ENCODE measurements around the gene GRM4.

GRM4 gene

GRCh38 chr6:34025112-34025807 lies 120.6 kb downstream of the GRM4 start:
- H3K4me1 ChIP-seq (ENCODE audit: insufficient read depth, insufficient read length), result peaks cover 14% of the 10 kb centered on the region
- H3K27me3 ChIP-seq (ENCODE audit: insufficient read depth, insufficient read length), result no peaks in the 10 kb centered on the region
- TF ChIP-seq ZNF274 (IDR thresholded peaks at IDR 0.05; ENCODE audit: low read depth, low read length) (no peak), SUZ12 (IDR thresholded peaks at IDR 0.05; ENCODE audit: extremely low read depth, insufficient read depth, insufficient read length) (no peak), YY1 (IDR thresholded peaks at IDR 0.05; ENCODE audit: insufficient read depth, insufficient read length) (no peak)

GRCh38 chr6:34022873-34023255 lies 123.0 kb downstream of the GRM4 start:
- Histone ChIP-seq H3K27me3 (ENCODE audit: insufficient read depth, insufficient read length) (no peaks in the 10 kb centered on the region), H3K36me3 (ENCODE audit: insufficient read depth, insufficient read length, low read length) (no peaks in the 10 kb centered on the region), H3K4me3 (ENCODE audit: insufficient read length, low read depth) (no peak overlapping the region), H3K9ac (ENCODE audit: insufficient read length, low read depth) (no peak overlapping the region), H3K4me1 (ENCODE audit: insufficient read depth, insufficient read length) (peaks cover 17% of the 10 kb centered on the region), H3K9me3 (ENCODE audit: insufficient read depth, low read length) (peaks cover 16% of the 10 kb centered on the region; the same call in 1 of the 2 replicates)
- no peak for DNase-seq (ENCODE audit: low read depth, low spot score)
- TF ChIP-seq YY1 (IDR thresholded peaks at IDR 0.05; ENCODE audit: insufficient read depth, insufficient read length), result no peak
- TF ChIP-seq SUZ12 (IDR thresholded peaks at IDR 0.05; ENCODE audit: extremely low read depth, insufficient read depth, insufficient read length), result no peak
- TF ChIP-seq ZNF274 (IDR thresholded peaks at IDR 0.05; ENCODE audit: low read depth, low read length), result no peak

More at GRCh38 chr6:34025112-34025807, 120.6 kb downstream of the GRM4 start:
- Histone ChIP-seq H3K36me3 (ENCODE audit: insufficient read depth, insufficient read length, low read length) (no peaks in the 10 kb centered on the region), H3K9me3 (ENCODE audit: insufficient read depth, low read length) (peaks cover 13% of the 10 kb centered on the region; the same call in 1 of the 2 replicates), H3K9ac (ENCODE audit: insufficient read length, low read depth) (peak overlapping the region; percentile 8), H3K4me3 (ENCODE audit: insufficient read length, low read depth) (no peak overlapping the region)
- DNase-seq (ENCODE audit: low read depth, low spot score), result no peak

- Histone ChIP-seq H3K4me3 (ENCODE audit: insufficient read length, low read depth) (no peak overlapping the region), H3K9me3 (ENCODE audit: insufficient read depth, low read length) (peaks cover 21% of the 10 kb centered on the region; the same call in 1 of the 2 replicates), H3K4me1 (ENCODE audit: insufficient read depth, insufficient read length) (peaks cover 17% of the 10 kb centered on the region), H3K27me3 (ENCODE audit: insufficient read depth, insufficient read length) (no peaks in the 10 kb centered on the region), H3K36me3 (ENCODE audit: insufficient read depth, insufficient read length, low read length) (no peaks in the 10 kb centered on the region), H3K9ac (ENCODE audit: insufficient read length, low read depth) (no peak overlapping the region)
- no peak for DNase-seq (ENCODE audit: low read depth, low spot score)
- TF ChIP-seq YY1 (IDR thresholded peaks at IDR 0.05; ENCODE audit: insufficient read depth, insufficient read length) (no peak), ZNF274 (IDR thresholded peaks at IDR 0.05; ENCODE audit: low read depth, low read length) (no peak), SUZ12 (IDR thresholded peaks at IDR 0.05; ENCODE audit: extremely low read depth, insufficient read depth, insufficient read length) (no peak)
These were observed 123.5 kb downstream of the GRM4 start for GRCh38 chr6:34022250-34022872.

DNA sequence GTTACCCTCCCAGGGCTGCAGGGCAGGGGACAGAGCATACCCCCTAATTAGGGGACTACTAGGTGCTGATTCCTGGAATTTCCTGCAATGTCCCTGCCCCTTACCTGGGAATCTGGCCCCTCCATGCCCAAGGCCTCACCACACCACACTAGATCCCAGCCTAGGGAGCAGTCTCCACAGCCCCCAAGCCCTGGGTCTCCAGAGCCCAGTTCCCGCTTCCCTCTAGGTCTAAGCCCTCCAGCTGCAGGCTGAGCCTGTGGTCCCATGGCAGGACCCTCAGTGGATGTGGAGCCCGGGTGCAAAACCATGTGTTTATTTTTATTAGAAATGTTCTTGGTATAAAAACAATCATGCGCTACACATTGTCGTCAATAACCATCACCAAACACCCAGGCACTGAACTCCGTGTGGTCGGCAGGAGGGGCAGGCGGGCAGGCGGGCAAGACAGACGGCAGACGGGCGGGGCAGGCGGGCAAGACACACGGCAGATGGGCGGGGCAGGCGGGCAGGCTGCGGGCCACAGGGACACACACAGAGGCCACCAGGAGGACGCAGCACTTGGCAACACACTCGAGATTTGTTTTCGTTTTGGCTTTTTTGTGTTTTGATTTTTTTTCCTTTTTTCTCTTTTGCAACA lies 124.2 kb downstream of the GRM4 start:
- Histone ChIP-seq H3K4me1 (ENCODE audit: insufficient read depth, insufficient read length) (peaks cover 14% of the 10 kb centered on the region), H3K27me3 (ENCODE audit: insufficient read depth, insufficient read length) (no peaks in the 10 kb centered on the region), H3K9me3 (ENCODE audit: insufficient read depth, low read length) (peaks cover 28% of the 10 kb centered on the region; the same call in 1 of the 2 replicates), H3K9ac (ENCODE audit: insufficient read length, low read depth) (no peak overlapping the region), H3K4me3 (ENCODE audit: insufficient read length, low read depth) (no peak overlapping the region), H3K36me3 (ENCODE audit: insufficient read depth, insufficient read length, low read length) (no peaks in the 10 kb centered on the region)
- no peak for DNase-seq (ENCODE audit: low read depth, low spot score)
- TF ChIP-seq YY1 (IDR thresholded peaks at IDR 0.05; ENCODE audit: insufficient read depth, insufficient read length), result no peak
- no peak for TF ChIP-seq SUZ12 (IDR thresholded peaks at IDR 0.05; ENCODE audit: extremely low read depth, insufficient read depth, insufficient read length)
- TF ChIP-seq ZNF274 (IDR thresholded peaks at IDR 0.05; ENCODE audit: low read depth, low read length), result no peak

GRCh38 chr6:34020807-34021553 lies 124.9 kb downstream of the GRM4 start:
- no peak overlapping the region for H3K4me3 ChIP-seq (ENCODE audit: insufficient read length, low read depth)
- DNase-seq (ENCODE audit: low read depth, low spot score), result no peak
- H3K27me3 ChIP-seq (ENCODE audit: insufficient read depth, insufficient read length), result no peaks in the 10 kb centered on the region
- no peak overlapping the region for H3K9ac ChIP-seq (ENCODE audit: insufficient read length, low read depth)
- H3K36me3 ChIP-seq (ENCODE audit: insufficient read depth, insufficient read length, low read length), result no peaks in the 10 kb centered on the region
- no peak for TF ChIP-seq SUZ12 (IDR thresholded peaks at IDR 0.05; ENCODE audit: extremely low read depth, insufficient read depth, insufficient read length)
- H3K4me1 ChIP-seq (ENCODE audit: insufficient read depth, insufficient read length), result peaks cover 14% of the 10 kb centered on the region
- peaks cover 30% of the 10 kb centered on the region; the same call in 1 of the 2 replicates for H3K9me3 ChIP-seq (ENCODE audit: insufficient read depth, low read length)

DNA sequence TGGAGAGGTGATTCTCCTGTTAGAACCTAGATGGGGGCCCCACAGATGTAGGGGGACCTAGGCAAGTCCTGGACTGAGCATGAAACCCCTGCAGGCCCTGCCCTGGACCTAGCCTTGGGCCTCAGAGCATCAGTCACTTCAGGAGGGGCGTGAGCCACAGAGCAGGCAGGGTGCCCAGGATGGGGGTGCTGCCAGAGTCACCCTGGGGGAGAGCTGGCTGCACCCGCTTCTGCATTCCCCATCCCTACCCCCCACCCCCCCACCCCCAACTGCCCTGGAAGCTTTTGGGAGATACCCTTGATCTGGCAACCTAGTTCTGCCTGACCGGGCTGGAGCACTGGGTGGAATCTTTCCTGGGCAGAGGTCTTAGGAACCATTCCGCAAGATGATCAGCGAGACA lies 125.6 kb downstream of the GRM4 start:
- peaks cover 30% of the 10 kb centered on the region; the same call in 1 of the 2 replicates for H3K9me3 ChIP-seq (ENCODE audit: insufficient read depth, low read length)
- no peaks in the 10 kb centered on the region for H3K27me3 ChIP-seq (ENCODE audit: insufficient read depth, insufficient read length)
- H3K4me1 ChIP-seq (ENCODE audit: insufficient read depth, insufficient read length), result peaks cover 13% of the 10 kb centered on the region
- H3K36me3 ChIP-seq (ENCODE audit: insufficient read depth, insufficient read length, low read length), result no peaks in the 10 kb centered on the region
- H3K9ac ChIP-seq (ENCODE audit: insufficient read length, low read depth), result no peak overlapping the region
- DNase-seq (ENCODE audit: low read depth, low spot score), result no peak
- H3K4me3 ChIP-seq (ENCODE audit: insufficient read length, low read depth), result no peak overlapping the region
- TF ChIP-seq ZNF274 (IDR thresholded peaks at IDR 0.05; ENCODE audit: low read depth, low read length), result no peak
- no peak for TF ChIP-seq YY1 (IDR thresholded peaks at IDR 0.05; ENCODE audit: insufficient read depth, insufficient read length)
- TF ChIP-seq SUZ12 (IDR thresholded peaks at IDR 0.05; ENCODE audit: extremely low read depth, insufficient read depth, insufficient read length), result no peak
